Testis (tissue), 2 donors: ENCODE results near the gene SART3.

Experiments
- CTCF ChIP-seq, 3 experiments: fragments of 450-650 bp in 2 of 3; fragments of 200-600 bp in 1 of 3; sonication (generic) in 1 of 3; IDR thresholded peaks; one replicate each; pipeline ENCODE4 v1.5.1; 2016 to 2019; ENCODE audit warnings: antibody characterized with exemption in 3 of 3, mild to moderate bottlenecking in 2 of 3, moderate library complexity in 1 of 3
- POLR2A ChIP-seq: fragments of 450-650 bp; IDR thresholded peaks from one replicate; pipeline ENCODE4 v1.6.1; 2017; ENCODE audit warnings: antibody characterized with exemption, mild to moderate bottlenecking, moderate library complexity

DNA sequence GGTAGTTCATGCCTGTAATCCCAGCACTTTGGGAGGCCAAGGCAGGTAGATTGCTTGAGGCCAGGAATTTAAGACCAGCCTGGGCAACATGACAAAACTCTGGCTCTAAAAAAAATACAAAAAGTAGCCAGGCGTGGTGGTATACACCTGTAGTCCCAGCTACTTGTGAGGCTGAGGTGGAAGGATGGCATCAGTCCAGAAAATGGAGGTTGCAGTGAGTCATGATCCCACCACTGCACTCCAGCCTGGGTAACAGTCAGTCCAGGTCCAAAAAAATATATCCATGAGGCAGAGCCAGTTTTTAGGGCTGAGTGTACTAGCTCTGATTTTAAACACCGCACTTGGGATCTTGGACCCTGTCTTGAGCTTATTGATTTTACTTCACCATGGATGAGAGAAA, 76.5 kb downstream of the SART3 start:
- TF ChIP-seq CTCF (IDR thresholded peaks at IDR 0.05) (no peak), POLR2A (no peak)
